Measurements from ENCODE around the gene ARHGAP24. TPM values are rescaled to one million over a fixed set of nuclear protein-coding genes. Genes with fewer than 3 reads are reported as not detected.

ARHGAP24 gene
- total and polyA plus RNA-seq, 2 experiments from 2014 or later: 0.21 to 0.36 TPM

DNA sequence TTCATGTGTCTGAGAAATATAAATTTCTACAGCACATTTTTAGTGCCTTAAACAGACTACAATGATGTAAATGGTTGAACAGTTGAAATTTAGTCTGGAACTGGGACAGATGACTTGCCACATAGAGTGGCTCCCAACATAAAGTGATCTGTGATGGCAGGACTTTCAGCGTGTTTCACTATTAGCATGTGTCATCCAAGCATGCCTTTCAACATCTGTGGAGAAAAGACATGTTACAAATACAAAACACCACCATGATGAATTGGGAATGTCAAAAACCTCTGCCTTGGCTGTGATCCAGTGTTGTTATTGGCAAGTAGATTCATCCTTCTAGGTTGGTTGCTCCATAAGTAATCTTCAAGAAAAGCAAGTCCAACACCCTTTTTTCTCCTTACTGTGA lies 536.2 kb downstream of the ARHGAP24 start:
- H3K4me1 ChIP-seq (ENCODE audit: insufficient read depth): peaks cover 18% of the 10 kb centered on the region
- H3K36me3 ChIP-seq (ENCODE audit: insufficient read depth): no peaks in the 10 kb centered on the region
- Mint-ChIP-seq H3K27ac (no peak overlapping the region), H3K36me3 (ENCODE audit: low read depth) (no peaks in the 10 kb centered on the region), H3K4me3 (no peak overlapping the region), H3K4me1 (peaks cover 21% of the 10 kb centered on the region), H3K9me3 (no peaks in the 10 kb centered on the region), H3K27me3 (ENCODE audit: insufficient read depth, low read depth, poor library complexity) (peaks cover 3% of the 10 kb centered on the region)
- no peaks in the 10 kb centered on the region for H3F3A ChIP-seq (replicated peaks; ENCODE audit: low read depth)
- 0 out of 2 replicates have a peak, but pooled peaks cover 3% of the 10 kb centered on the region for H3K9me2 ChIP-seq (ENCODE audit: insufficient read depth)
- H2AFZ ChIP-seq: no peak overlapping the region
- no peak overlapping the region for H3K4me2 ChIP-seq
- H4K20me1 ChIP-seq (replicated peaks; ENCODE audit: insufficient read depth): no peaks in the 10 kb centered on the region
- H3K27me3 ChIP-seq (ENCODE audit: insufficient read depth): no peaks in the 10 kb centered on the region
- no peak overlapping the region for H3K4me3 ChIP-seq
- DNase-seq (ENCODE audit: low spot score) (no peak), ATAC-seq (no peak)
- TF ChIP-seq, protein P1, sequence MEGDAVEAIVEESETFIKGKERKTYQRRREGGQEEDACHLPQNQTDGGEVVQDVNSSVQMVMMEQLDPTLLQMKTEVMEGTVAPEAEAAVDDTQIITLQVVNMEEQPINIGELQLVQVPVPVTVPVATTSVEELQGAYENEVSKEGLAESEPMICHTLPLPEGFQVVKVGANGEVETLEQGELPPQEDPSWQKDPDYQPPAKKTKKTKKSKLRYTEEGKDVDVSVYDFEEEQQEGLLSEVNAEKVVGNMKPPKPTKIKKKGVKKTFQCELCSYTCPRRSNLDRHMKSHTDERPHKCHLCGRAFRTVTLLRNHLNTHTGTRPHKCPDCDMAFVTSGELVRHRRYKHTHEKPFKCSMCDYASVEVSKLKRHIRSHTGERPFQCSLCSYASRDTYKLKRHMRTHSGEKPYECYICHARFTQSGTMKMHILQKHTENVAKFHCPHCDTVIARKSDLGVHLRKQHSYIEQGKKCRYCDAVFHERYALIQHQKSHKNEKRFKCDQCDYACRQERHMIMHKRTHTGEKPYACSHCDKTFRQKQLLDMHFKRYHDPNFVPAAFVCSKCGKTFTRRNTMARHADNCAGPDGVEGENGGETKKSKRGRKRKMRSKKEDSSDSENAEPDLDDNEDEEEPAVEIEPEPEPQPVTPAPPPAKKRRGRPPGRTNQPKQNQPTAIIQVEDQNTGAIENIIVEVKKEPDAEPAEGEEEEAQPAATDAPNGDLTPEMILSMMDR (conservative IDR thresholded peaks at IDR 0.05; ENCODE audit: low read depth in 2 of 2): no peak
- TF ChIP-seq, protein P2, sequence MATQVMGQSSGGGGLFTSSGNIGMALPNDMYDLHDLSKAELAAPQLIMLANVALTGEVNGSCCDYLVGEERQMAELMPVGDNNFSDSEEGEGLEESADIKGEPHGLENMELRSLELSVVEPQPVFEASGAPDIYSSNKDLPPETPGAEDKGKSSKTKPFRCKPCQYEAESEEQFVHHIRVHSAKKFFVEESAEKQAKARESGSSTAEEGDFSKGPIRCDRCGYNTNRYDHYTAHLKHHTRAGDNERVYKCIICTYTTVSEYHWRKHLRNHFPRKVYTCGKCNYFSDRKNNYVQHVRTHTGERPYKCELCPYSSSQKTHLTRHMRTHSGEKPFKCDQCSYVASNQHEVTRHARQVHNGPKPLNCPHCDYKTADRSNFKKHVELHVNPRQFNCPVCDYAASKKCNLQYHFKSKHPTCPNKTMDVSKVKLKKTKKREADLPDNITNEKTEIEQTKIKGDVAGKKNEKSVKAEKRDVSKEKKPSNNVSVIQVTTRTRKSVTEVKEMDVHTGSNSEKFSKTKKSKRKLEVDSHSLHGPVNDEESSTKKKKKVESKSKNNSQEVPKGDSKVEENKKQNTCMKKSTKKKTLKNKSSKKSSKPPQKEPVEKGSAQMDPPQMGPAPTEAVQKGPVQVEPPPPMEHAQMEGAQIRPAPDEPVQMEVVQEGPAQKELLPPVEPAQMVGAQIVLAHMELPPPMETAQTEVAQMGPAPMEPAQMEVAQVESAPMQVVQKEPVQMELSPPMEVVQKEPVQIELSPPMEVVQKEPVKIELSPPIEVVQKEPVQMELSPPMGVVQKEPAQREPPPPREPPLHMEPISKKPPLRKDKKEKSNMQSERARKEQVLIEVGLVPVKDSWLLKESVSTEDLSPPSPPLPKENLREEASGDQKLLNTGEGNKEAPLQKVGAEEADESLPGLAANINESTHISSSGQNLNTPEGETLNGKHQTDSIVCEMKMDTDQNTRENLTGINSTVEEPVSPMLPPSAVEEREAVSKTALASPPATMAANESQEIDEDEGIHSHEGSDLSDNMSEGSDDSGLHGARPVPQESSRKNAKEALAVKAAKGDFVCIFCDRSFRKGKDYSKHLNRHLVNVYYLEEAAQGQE (IDR thresholded peaks at IDR 0.05; ENCODE audit: unreplicated experiment): no peak
- H3K27ac ChIP-seq (ENCODE audit: low read depth): no peak overlapping the region
- no peaks in the 10 kb centered on the region for H3K79me2 ChIP-seq (replicated peaks; ENCODE audit: insufficient read depth)

DNA sequence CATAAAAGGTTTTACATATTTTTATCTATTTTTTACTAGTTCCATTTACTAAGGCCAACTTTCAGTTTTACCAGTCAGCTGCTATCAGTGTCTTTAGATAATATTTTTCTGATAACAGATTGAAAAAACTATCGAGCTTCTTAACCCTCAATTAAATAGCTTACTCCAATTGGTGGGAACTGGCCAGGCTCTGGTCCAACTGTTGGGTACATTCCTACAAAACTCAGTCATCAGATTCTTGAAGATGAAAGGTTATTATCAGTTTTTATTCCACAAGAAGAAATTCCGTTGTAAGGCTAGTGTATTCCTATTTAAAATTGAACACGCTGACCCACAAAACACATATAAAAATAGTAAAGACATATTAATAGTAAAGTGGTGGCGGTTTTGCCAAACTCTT lies 538.7 kb downstream of the ARHGAP24 start:
- 0 out of 2 replicates have a peak, but pooled peaks cover 3% of the 10 kb centered on the region for H3K9me2 ChIP-seq (ENCODE audit: insufficient read depth)
- H3K4me3 ChIP-seq: no peak overlapping the region
- H2AFZ ChIP-seq: no peak overlapping the region
- TF ChIP-seq ZNF114 (CRISPR knock-in tag; IDR thresholded peaks at IDR 0.05) (no peak), ETS1 (IDR thresholded peaks at IDR 0.05) (no peak)
- H3F3A ChIP-seq (replicated peaks; ENCODE audit: low read depth): no peaks in the 10 kb centered on the region
- H3K27me3 ChIP-seq (ENCODE audit: insufficient read depth): no peaks in the 10 kb centered on the region
- H3K27me3 Mint-ChIP-seq (ENCODE audit: insufficient read depth, low read depth, poor library complexity): peaks cover 3% of the 10 kb centered on the region
- H3K27ac ChIP-seq (ENCODE audit: low read depth): no peak overlapping the region
- H3K4me3 Mint-ChIP-seq: no peak overlapping the region
- peaks cover 23% of the 10 kb centered on the region for H3K4me1 Mint-ChIP-seq
- DNase-seq (ENCODE audit: low spot score) (no peak), ATAC-seq (no peak)
- H3K4me1 ChIP-seq (ENCODE audit: insufficient read depth): peaks cover 20% of the 10 kb centered on the region
- no peaks in the 10 kb centered on the region for H3K36me3 ChIP-seq (ENCODE audit: insufficient read depth)
- H3K79me2 ChIP-seq (replicated peaks; ENCODE audit: insufficient read depth): no peaks in the 10 kb centered on the region
- H3K9me3 Mint-ChIP-seq: no peaks in the 10 kb centered on the region
- no peaks in the 10 kb centered on the region for H3K36me3 Mint-ChIP-seq (ENCODE audit: low read depth)
- no peak overlapping the region for H3K27ac Mint-ChIP-seq
- no peaks in the 10 kb centered on the region for H4K20me1 ChIP-seq (replicated peaks; ENCODE audit: insufficient read depth)
- H3K4me2 ChIP-seq: no peak overlapping the region
